Gastrocnemius medialis (tissue), 4 donors: ENCODE results near the gene HOTAIR. TPM values are rescaled to one million over a fixed set of nuclear protein-coding genes. Genes with fewer than 3 reads are reported as not detected.

Experiments
- ATAC-seq, 2 donors: fragments of 150-250 bp; one replicate each; pipeline ENCODE4 v1.9.1; 2016
- DNase-seq, 2 donors: peaks; one replicate each; pipeline ENCODE4 v3.0.0-alpha.2; 2019
- H3K27ac ChIP-seq, 4 donors: fragments of 200-600 bp; sonication (generic); 1 replicate in 1 of 4; 2 replicates in 3 of 4; pipeline ENCODE4 v1.5.1; 2016 to 2018; ENCODE audit warnings: mild to moderate bottlenecking in 2 of 4, moderate library complexity in 1 of 4
- H3K27me3 ChIP-seq, 3 donors: fragments of 200-600 bp; sonication (generic) in 2 of 3; 1 replicate in 1 of 3; 2 replicates in 2 of 3; pipeline versions ENCODE4 v1.5.1 to v1.6.0; 2016 to 2019; ENCODE audit warnings: mild to moderate bottlenecking in 1 of 3, moderate library complexity in 1 of 3
- H3K36me3 ChIP-seq, 2 donors: fragments of 200-600 bp; sonication (generic) in 1 of 2; one replicate each; pipeline ENCODE4 v1.5.1; 2017 to 2018
- H3K4me1 ChIP-seq, 2 donors: fragments of 200-600 bp; sonication (generic) in 1 of 2; one replicate each; pipeline ENCODE4 v1.5.1; 2016 to 2017; ENCODE audit warnings: mild to moderate bottlenecking in 2 of 2
- H3K4me3 ChIP-seq, 4 donors: fragments of 200-600 bp; sonication (generic) in 3 of 4; 1 replicate in 1 of 4; 2 replicates in 3 of 4; pipeline ENCODE4 v1.5.1; 2016 to 2019; ENCODE audit warnings: mild to moderate bottlenecking in 2 of 4
- H3K9me3 ChIP-seq, 3 donors: fragments of 200-600 bp; sonication (generic) in 2 of 3; 1 replicate in 1 of 3; 2 replicates in 2 of 3; pipeline ENCODE4 v1.5.1; 2016 to 2019
- POLR2A ChIP-seq, 2 donors: fragments of 450-650 bp; IDR thresholded peaks; one replicate each; pipeline ENCODE4 v1.6.1; 2017; ENCODE audit warnings: antibody characterized with exemption in 2 of 2, mild to moderate bottlenecking in 2 of 2, moderate library complexity in 2 of 2
- in situ Hi-C, 4 donors: fragments of 200-750 bp; cut with MboI; loops; one replicate each; pipeline versions ENCODE4 v1.15.0 to v1.8.0; 2017; ENCODE audit warnings: low sequenced_read_pairs in 4 of 4
- intact Hi-C: fragments of 100-400 bp; cut with DNase I; formaldehyde crosslinking; loops from one replicate; pipeline ENCODE4 v1.15.1; 2023; ENCODE audit warnings: low total_unique reads
- total RNA-seq, 4 donors: library from RNA; depleted of rRNA; stranded (reverse); fragments of >200 nt; gene quantifications; one replicate each; pipeline versions ENCODE4 v1.1.0 to v1.2.3, GENCODE V29; 2016
- TF ChIP-seq, protein P1 (sequence below), 5 experiments: fragments of 450-650 bp in 3 of 5; fragments of 200-600 bp in 2 of 5; sonication (generic) in 2 of 5; IDR thresholded peaks in 4 of 5; conservative IDR thresholded peaks in 1 of 5; 1 replicate in 4 of 5; 2 replicates in 1 of 5; pipeline ENCODE4 v1.5.1; 2016 to 2019; ENCODE audit warnings: antibody characterized with exemption in 5 of 5, mild to moderate bottlenecking in 3 of 5, moderate library complexity in 3 of 5

The HOTAIR gene
- total RNA-seq, 4 donors from 2014 or later = 0.35 to 0.83 (median 0.56) TPM; not detected in 1

DNA sequence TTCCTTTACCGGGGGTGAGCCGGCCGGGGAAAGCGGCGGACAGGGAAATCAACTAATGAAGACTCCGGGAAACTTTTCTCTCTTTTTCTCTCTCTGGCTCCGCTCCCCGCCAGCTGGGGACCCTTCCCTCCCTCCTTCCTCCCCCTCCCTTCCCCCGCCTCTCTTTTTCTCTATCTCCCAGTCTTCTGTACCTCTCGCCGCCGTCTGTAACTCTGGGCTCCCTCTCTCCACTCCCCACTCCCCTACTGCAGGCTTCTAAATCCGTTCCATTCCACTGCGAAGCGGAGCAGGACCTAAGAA, 8.7 kb downstream of the HOTAIR start:
- intact Hi-C loops (no loop called here), in situ Hi-C loops (no loop called here)
- Histone ChIP-seq H3K4me1 (peaks cover 0 to 5% of the 10 kb centered on the region in 2 donors), H3K4me3 (peak overlapping the region; percentile 43 to 52 (median 46)), H3K9me3 (no peaks in the 10 kb centered on the region), H3K27ac (peak overlapping the region; percentile 55 to 74 (median 71)), H3K36me3 (no peaks in the 10 kb centered on the region), H3K27me3 (peaks cover 84 to 99% (median 87%) of the 10 kb centered on the region in 3 donors)
- TF ChIP-seq POLR2A (IDR thresholded peaks at IDR 0.05) = no peak
- TF ChIP-seq, protein P1, sequence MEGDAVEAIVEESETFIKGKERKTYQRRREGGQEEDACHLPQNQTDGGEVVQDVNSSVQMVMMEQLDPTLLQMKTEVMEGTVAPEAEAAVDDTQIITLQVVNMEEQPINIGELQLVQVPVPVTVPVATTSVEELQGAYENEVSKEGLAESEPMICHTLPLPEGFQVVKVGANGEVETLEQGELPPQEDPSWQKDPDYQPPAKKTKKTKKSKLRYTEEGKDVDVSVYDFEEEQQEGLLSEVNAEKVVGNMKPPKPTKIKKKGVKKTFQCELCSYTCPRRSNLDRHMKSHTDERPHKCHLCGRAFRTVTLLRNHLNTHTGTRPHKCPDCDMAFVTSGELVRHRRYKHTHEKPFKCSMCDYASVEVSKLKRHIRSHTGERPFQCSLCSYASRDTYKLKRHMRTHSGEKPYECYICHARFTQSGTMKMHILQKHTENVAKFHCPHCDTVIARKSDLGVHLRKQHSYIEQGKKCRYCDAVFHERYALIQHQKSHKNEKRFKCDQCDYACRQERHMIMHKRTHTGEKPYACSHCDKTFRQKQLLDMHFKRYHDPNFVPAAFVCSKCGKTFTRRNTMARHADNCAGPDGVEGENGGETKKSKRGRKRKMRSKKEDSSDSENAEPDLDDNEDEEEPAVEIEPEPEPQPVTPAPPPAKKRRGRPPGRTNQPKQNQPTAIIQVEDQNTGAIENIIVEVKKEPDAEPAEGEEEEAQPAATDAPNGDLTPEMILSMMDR (IDR thresholded peaks at IDR 0.05 in 4 of 5, conservative IDR thresholded peaks at IDR 0.05 in 1 of 5) = no peak
- no peak for ATAC-seq
- no peak for DNase-seq

DNA sequence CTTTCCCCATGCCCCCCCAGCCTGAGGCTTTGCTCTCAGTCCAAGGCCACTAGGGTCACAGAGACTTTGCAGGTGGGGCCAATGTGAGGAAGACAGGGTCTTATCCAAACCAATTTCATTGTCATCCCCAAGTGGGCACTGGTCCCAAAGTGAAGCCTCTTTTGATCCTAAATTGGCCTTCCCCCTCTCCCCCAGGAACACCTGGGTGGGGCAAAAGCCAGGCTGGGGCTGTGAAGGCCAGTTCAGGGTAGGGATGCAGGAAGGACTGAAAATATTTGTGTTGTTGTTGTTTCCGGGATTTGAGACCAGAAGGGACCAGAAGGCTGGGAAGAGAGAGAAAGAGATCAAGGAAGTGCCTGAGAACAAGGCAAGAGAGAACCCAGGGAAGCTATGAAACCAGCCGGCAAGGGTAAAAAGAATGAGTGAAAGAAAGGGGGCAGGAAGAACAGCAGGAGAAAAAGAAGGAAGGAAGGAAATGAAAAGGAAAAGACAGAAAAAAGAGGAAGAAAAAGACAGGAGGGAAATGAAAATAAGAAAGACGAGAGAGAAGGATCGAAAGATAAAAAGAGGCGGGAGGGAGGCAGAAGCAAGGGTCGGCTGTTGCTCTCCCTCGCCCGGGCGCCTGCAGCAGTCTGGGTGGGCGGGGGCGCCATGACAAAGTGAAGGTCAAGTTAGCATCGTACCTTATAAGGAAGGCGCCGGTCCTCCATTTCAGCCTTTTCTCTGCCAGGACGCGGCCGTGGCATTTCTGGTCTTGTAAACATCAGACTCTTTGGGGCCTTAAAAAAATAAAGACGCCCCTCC, 9.3 kb downstream of the HOTAIR start:
- no peaks in the 10 kb centered on the region for H3K9me3 ChIP-seq
- DNase-seq (peak in 1 of 2 donors; percentile 60), ATAC-seq (peak; percentile 25 to 38)
- peak overlapping the region in 3 of 4 donors; percentile 43 to 52 (median 49) for H3K4me3 ChIP-seq
- in situ Hi-C loops (no loop called here), intact Hi-C loops (no loop called here)
- peaks cover 0 to 5% of the 10 kb centered on the region in 2 donors for H3K4me1 ChIP-seq
- TF ChIP-seq, protein P1 (IDR thresholded peaks at IDR 0.05 in 4 of 5, conservative IDR thresholded peaks at IDR 0.05 in 1 of 5) = no peak
- TF ChIP-seq POLR2A (IDR thresholded peaks at IDR 0.05) = peak; percentile 15 to 24
- H3K36me3 ChIP-seq = no peaks in the 10 kb centered on the region
- peaks cover 84 to 99% (median 86%) of the 10 kb centered on the region in 3 donors for H3K27me3 ChIP-seq
- H3K27ac ChIP-seq = peak overlapping the region; percentile 55 to 74 (median 71)

DNA sequence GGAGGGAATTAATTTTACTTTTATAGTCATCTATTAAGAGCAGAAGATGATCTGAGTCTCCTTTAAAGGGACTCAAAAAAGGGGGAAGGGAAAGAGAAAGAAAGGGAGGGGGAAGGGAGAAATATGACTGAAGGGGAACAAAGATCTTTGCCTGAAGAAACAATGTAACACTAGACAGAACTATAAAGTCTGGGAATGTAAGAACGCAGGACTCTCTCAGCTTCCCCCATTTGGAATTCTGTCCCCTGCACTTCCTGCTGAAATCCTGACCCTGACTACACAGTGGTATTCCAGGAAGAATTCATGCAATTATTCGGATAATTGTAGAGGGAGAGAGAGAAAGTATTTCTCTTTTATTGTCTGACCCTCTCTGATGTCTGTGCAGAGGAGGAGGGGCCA, 10.4 kb downstream of the HOTAIR start:
- H3K27me3 ChIP-seq = peaks cover 84 to 99% (median 89%) of the 10 kb centered on the region in 3 donors
- peaks cover 0 to 5% of the 10 kb centered on the region in 2 donors for H3K4me1 ChIP-seq
- peak overlapping the region in 3 of 4 donors; percentile 71 to 74 (median 71) for H3K27ac ChIP-seq
- TF ChIP-seq POLR2A (IDR thresholded peaks at IDR 0.05) = no peak
- TF ChIP-seq, protein P1 (IDR thresholded peaks at IDR 0.05 in 4 of 5, conservative IDR thresholded peaks at IDR 0.05 in 1 of 5) = no peak
- no peaks in the 10 kb centered on the region for H3K36me3 ChIP-seq
- H3K9me3 ChIP-seq = no peaks in the 10 kb centered on the region
- ATAC-seq (no peak), DNase-seq (no peak)
- peak overlapping the region in 2 of 4 donors; percentile 1 to 17 for H3K4me3 ChIP-seq
- intact Hi-C loops (no loop called here), in situ Hi-C loops (no loop called here)

DNA sequence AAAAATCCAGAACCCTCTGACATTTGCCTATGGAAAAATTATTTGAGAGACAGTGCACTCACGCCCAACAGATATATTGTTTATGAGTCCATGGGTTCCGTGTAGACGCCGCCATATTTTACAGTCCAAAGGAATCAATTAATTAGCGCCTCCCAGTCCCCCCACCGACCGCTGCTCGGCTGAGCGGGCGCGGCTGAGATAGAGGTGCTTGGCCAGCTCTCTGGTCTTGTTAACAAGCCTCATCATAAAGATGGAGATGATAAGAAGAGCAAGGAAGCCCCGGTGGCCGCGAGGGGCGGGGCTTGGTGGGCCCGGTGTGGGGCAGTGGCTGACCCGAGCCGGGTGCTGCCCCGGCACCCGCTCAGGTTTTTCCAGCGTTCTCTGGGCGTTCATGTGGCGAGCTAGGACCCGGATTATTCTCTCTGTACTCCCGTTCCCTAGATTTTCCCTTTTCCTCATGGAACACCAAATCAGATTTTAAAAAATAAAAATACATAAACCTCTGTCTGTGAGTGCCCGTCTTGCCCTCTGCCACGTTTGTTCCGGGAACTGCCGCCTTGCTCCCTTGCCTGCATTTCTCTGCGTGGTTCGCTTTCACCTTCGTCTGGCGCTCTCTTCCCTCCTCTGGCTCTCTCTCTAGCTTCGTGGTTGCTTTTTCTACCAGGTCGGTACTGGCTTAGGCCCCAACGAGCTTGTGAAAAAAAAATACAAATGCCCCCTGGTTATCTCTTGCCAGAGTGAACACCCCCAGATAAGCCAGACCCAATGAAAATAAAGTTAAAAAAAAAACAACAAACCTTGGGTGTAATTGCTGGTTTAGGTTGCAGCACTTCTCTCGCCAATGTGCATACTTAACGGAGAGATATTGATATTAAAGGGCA, 11.1 kb downstream of the HOTAIR start:
- intact Hi-C loops (no loop called here), in situ Hi-C loops (no loop called here)
- H3K27ac ChIP-seq = peak overlapping the region; percentile 22 to 74 (median 71)
- H3K27me3 ChIP-seq = peaks cover 86 to 99% (median 90%) of the 10 kb centered on the region in 3 donors
- H3K4me1 ChIP-seq = peaks cover 0 to 5% of the 10 kb centered on the region in 2 donors
- no peak for DNase-seq
- TF ChIP-seq, protein P1 (IDR thresholded peaks at IDR 0.05 in 4 of 5, conservative IDR thresholded peaks at IDR 0.05 in 1 of 5) = no peak
- no peak for TF ChIP-seq POLR2A (IDR thresholded peaks at IDR 0.05)
- no peaks in the 10 kb centered on the region for H3K9me3 ChIP-seq
- peak overlapping the region in 2 of 4 donors; percentile 1 to 17 for H3K4me3 ChIP-seq
- no peak for ATAC-seq
- no peaks in the 10 kb centered on the region for H3K36me3 ChIP-seq
